ENCODE data around the gene WAS.

- TF ChIP-seq POLR2A (IDR thresholded peaks at IDR 0.05), result no peak
- TF ChIP-seq, protein P1, sequence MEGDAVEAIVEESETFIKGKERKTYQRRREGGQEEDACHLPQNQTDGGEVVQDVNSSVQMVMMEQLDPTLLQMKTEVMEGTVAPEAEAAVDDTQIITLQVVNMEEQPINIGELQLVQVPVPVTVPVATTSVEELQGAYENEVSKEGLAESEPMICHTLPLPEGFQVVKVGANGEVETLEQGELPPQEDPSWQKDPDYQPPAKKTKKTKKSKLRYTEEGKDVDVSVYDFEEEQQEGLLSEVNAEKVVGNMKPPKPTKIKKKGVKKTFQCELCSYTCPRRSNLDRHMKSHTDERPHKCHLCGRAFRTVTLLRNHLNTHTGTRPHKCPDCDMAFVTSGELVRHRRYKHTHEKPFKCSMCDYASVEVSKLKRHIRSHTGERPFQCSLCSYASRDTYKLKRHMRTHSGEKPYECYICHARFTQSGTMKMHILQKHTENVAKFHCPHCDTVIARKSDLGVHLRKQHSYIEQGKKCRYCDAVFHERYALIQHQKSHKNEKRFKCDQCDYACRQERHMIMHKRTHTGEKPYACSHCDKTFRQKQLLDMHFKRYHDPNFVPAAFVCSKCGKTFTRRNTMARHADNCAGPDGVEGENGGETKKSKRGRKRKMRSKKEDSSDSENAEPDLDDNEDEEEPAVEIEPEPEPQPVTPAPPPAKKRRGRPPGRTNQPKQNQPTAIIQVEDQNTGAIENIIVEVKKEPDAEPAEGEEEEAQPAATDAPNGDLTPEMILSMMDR (IDR thresholded peaks at IDR 0.05), result no peak
Measured at GRCh38 chrX:48711929-48712505, 28.4 kb downstream of the WAS start.

Measured in heart left ventricle (tissue), 13 donors.